Measurements from ENCODE around the gene CEP85L.

Gene CEP85L

DNA sequence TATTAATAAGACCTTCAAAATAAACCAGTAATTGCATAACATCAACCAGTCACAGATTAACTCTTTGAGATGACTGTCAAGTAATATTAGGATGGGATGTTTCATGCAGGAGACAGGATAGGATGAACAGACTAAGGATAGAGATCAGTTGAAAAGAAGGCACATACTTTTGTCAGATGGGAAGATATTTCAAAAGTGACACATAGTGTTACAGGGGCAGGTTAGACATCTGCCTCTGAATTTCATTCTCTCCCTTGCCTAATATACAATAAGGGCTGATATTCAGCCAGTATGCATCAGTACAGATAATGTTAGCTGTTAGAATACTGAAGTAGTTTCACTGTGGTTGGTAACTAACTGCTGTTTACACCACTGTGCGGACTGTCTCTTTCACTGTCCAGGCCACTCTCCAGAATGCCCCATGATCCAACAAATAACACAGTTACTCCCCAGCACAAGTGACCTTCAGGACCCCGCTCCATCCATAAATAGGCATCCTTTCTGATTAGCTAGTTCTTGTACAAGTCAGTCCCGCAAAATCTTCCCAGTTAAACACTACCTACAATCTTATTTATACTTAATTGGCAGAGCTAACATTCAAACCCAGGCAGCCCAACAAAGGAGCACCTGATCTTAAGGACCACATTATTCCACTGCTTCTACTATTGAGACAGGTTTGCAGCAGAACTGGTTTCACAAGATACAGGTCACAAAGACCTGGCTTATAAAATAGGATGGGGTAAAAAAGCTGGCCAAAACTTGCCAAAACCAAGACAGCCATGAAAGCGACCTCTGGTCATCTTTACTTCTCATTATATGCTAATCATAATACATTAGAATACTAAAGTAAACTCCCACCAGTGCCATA is 125.2 kb downstream of the CEP85L start:
- Histone ChIP-seq H3K9ac (no peak overlapping the region), H3K4me2 (no peak overlapping the region), H3K27ac (no peak overlapping the region), H3K27me3 (no peaks in the 10 kb centered on the region), H3K4me1 (no peaks in the 10 kb centered on the region), H3K4me3 (no peak overlapping the region), H3K9me3 (replicated peaks in 1 of 11) (peaks cover 0 to 8% (median 5%) of the 10 kb centered on the region in 11 experiments; a peak in 17 of 22 replicates), H4K20me1 (peaks cover 0 to 90% (median 0%) of the 10 kb centered on the region in 11 experiments; a peak in 5 of 22 replicates), H3K36me3 (peaks cover 0 to 46% (median 0%) of the 10 kb centered on the region in 11 experiments; a peak in 8 of 22 replicates)
- TF ChIP-seq Cebpa-rat (IDR thresholded peaks at IDR 0.05), result no peak

DNA sequence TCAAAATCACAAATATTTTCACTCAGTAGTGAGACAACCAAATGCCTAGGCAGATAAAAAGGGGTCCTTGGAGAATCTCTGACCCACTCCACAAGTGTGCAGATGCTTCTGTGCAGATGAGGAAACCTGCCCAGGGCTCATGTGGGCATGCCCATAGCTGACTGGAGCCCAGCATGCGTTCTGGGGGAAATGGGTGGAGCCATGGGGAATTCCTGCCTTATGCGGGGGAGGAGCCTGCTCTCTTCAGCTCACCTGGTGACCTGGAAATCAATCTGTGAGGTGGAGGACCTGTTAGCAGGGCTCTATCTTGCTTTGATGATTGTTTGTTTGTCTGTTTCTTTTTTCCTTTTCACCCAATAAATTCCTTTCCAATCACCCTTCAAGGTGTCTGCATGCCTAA is 126.7 kb downstream of the CEP85L start:
- H3K4me2 ChIP-seq, result no peak overlapping the region
- peaks cover 0 to 45% (median 0%) of the 10 kb centered on the region in 11 experiments; a peak in 8 of 22 replicates for H3K36me3 ChIP-seq
- H3K27me3 ChIP-seq, result no peaks in the 10 kb centered on the region
- H3K27ac ChIP-seq, result no peak overlapping the region
- no peak overlapping the region for H3K4me3 ChIP-seq
- H3K4me1 ChIP-seq, result no peaks in the 10 kb centered on the region
- H3K9me3 ChIP-seq (replicated peaks in 1 of 11), result peaks cover 0 to 4% (median 0%) of the 10 kb centered on the region in 11 experiments; a peak in 1 of 22 replicates
- H3K9ac ChIP-seq, result no peak overlapping the region
- no peak for TF ChIP-seq Cebpa-rat (IDR thresholded peaks at IDR 0.05)
- H4K20me1 ChIP-seq, result peaks cover 0 to 90% (median 0%) of the 10 kb centered on the region in 11 experiments; a peak in 5 of 22 replicates

DNA sequence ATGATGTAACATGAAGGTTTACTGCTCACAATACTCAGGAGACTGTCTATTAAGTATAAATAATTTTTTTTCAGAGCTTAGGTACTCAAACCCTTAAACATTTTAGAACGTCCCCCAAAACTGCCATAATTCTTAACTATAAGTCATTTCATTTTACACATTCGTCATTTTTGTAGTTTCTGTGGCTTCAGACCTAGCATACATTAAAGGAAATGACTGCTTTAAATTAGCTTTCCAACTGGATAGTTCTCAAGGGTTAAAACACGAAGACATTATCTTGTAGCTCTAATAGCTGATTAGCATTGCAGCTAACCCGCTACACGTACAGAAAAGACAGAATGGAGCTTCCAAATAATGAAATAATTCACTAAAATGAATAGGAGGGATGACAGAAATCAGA is 128.2 kb downstream of the CEP85L start:
- Histone ChIP-seq H4K20me1 (peaks cover 0 to 79% (median 0%) of the 10 kb centered on the region in 11 experiments; a peak in 4 of 22 replicates), H3K36me3 (peaks cover 0 to 53% (median 0%) of the 10 kb centered on the region in 11 experiments; a peak in 8 of 22 replicates), H3K4me1 (no peaks in the 10 kb centered on the region), H3K4me3 (no peak overlapping the region), H3K9ac (no peak overlapping the region), H3K27ac (no peak overlapping the region), H3K27me3 (no peaks in the 10 kb centered on the region), H3K4me2 (no peak overlapping the region), H3K9me3 (replicated peaks in 1 of 11) (peaks cover 0 to 4% (median 0%) of the 10 kb centered on the region in 11 experiments; a peak in 1 of 22 replicates)
- TF ChIP-seq Cebpa-rat (IDR thresholded peaks at IDR 0.05), result no peak

DNA sequence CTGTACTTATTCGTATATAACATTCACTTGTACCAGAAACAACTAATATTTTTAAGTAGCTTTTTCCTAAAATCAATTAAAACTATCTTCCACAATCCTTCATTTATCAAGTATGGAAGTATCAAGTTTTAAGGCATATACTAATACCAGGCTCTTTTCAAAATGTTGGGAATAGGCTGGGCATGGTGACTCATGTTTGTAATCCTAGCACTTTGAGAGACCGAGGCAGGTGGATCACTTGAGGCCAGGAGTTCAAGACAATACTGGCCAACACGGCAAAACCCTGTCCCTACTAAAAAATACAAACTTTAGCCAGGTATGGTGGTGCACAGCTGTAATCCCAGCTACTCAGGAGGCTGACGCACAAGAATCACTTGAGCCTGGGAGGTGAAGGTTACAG is 129.0 kb downstream of the CEP85L start:
- no peaks in the 10 kb centered on the region for H3K4me1 ChIP-seq
- no peak for TF ChIP-seq Cebpa-rat (IDR thresholded peaks at IDR 0.05)
- peaks cover 0 to 60% (median 0%) of the 10 kb centered on the region in 11 experiments; a peak in 8 of 22 replicates for H3K36me3 ChIP-seq
- no peak overlapping the region for H3K4me3 ChIP-seq
- no peak overlapping the region for H3K9ac ChIP-seq
- H3K9me3 ChIP-seq (replicated peaks in 1 of 11), result peaks cover 0 to 4% (median 0%) of the 10 kb centered on the region in 11 experiments; a peak in 1 of 22 replicates
- H3K27me3 ChIP-seq, result no peaks in the 10 kb centered on the region
- H3K4me2 ChIP-seq, result no peak overlapping the region
- H3K27ac ChIP-seq, result no peak overlapping the region
- H4K20me1 ChIP-seq, result peaks cover 0 to 79% (median 0%) of the 10 kb centered on the region in 11 experiments; a peak in 4 of 22 replicates

DNA sequence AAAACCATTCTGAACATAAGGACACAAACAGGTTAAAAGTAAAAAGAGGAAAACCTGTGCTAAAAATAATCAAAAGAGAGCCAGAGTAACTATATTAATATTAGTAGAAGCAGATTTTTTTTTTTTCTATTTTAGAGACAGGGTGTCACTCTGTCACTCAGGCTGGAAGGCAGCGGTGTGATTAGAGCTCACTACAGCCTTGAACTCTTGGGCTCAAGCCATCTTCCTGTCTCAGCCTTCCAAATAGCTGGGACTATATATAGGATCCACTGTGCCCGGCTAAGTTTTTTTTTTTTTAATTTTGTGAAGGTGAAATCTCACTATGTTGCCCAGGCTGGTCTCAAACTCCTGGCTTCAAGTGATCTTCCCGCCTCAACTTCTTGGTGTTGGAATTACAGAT is 136.7 kb downstream of the CEP85L start:
- Histone ChIP-seq H3K9me3 (replicated peaks in 1 of 11) (no peaks in the 10 kb centered on the region), H3K27me3 (no peaks in the 10 kb centered on the region), H3K4me3 (no peak overlapping the region), H3K36me3 (peaks cover 0 to 46% (median 0%) of the 10 kb centered on the region in 11 experiments; a peak in 3 of 22 replicates), H3K4me2 (no peak overlapping the region), H3K4me1 (no peaks in the 10 kb centered on the region), H3K27ac (no peak overlapping the region), H4K20me1 (peaks cover 0 to 67% (median 0%) of the 10 kb centered on the region in 11 experiments; a peak in 3 of 22 replicates), H3K9ac (no peak overlapping the region)
- no peak for TF ChIP-seq Cebpa-rat (IDR thresholded peaks at IDR 0.05)

DNA sequence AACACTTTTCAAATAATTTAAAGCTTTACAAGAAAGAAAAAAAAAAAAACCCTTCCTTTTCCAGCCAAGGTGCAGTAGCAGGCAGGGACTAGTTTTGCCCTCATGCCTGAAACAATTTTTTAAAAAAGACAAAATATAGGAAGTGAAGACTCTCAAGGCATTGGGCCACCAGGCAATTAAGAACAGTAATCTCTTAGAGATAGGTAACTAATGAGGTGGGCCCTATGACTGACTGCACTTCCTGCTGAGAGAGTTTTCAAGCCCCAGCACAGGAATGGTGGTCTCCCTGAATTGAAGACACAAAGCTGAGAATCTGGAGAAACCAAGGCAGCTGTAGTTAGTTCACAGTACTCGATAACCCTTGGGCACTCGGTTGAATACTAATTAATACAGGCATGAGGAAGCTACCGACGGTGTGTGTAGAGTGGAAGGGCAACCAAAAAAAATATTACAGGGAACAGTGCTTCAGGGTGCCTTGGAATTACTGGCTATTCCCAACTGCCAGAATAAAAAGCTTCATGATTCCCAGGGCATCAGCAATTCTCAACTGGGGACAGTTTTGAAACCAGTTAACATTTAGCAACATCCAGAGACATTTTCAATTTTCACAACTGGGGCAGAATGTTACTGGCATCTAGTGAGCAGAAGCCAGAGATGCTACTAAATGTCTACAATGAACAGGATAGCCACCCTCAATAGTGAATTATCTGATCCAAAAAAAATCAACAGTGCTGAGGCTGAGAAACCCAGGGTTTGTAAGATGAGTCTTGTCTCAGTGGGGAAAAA is 139.3 kb downstream of the CEP85L start:
- no peak for TF ChIP-seq Cebpa-rat (IDR thresholded peaks at IDR 0.05)
- H3K36me3 ChIP-seq, result peaks cover 0 to 28% (median 0%) of the 10 kb centered on the region in 11 experiments; a peak in 3 of 22 replicates
- H3K4me1 ChIP-seq, result no peaks in the 10 kb centered on the region
- no peak overlapping the region for H3K4me3 ChIP-seq
- no peaks in the 10 kb centered on the region for H3K27me3 ChIP-seq
- peaks cover 0 to 79% (median 0%) of the 10 kb centered on the region in 11 experiments; a peak in 3 of 22 replicates for H4K20me1 ChIP-seq
- H3K4me2 ChIP-seq, result no peak overlapping the region
- no peak overlapping the region for H3K27ac ChIP-seq
- no peak overlapping the region for H3K9ac ChIP-seq
- no peaks in the 10 kb centered on the region for H3K9me3 ChIP-seq (replicated peaks in 1 of 11)

DNA sequence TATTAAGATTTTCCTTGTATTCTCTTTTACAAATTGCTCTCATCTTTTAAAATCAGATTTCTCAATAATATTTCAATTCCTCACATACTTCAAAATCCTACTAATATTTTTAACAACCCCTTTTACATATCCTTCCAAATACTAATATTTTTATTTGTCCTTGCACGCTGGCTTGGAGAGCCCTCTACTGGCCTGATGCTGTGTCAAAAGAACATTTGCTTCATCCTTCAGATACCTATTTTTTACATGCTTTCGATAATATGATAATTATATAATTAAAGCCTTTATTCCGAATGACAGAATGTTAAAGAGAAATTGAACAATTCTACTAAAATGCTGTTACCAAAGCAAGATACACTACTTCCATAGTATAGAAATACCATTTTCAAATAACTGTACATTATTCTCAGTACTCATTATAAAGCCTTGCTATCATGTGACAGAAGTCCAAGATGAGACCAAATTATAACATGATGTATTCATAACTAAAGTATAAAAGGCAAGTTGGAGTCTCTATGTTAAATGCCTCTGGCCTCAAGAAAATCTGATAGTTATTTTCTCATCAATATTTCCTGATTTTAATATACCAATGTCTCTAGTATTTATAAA is 142.3 kb downstream of the CEP85L start:
- Histone ChIP-seq H3K9me3 (replicated peaks in 1 of 11) (no peaks in the 10 kb centered on the region), H3K36me3 (peaks cover 0 to 45% (median 7%) of the 10 kb centered on the region in 11 experiments; a peak in 8 of 22 replicates), H4K20me1 (peaks cover 0 to 96% (median 0%) of the 10 kb centered on the region in 11 experiments; a peak in 3 of 22 replicates), H3K27ac (no peak overlapping the region), H3K9ac (no peak overlapping the region), H3K4me1 (no peaks in the 10 kb centered on the region), H3K4me2 (no peak overlapping the region), H3K4me3 (no peak overlapping the region), H3K27me3 (no peaks in the 10 kb centered on the region)
- no peak for TF ChIP-seq Cebpa-rat (IDR thresholded peaks at IDR 0.05)

DNA sequence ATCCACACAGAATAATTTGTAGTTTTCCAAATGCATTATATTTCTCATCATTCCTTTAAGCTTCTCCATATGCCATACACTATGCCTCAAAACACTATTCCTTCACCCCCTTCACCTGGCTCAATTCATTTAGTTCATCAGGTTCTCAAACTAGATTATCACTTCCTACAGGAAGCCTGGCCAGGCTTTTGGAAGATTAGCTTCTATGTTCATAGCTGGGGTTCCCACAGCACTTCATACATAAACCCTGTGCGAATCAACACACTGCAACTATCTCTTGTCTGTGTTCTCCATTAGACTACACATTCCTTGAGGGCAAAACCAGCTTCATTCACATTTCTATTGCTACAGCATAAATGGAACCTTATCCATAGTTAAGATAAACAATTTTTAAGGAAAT is 143.8 kb downstream of the CEP85L start:
- Histone ChIP-seq H3K9ac (no peak overlapping the region), H3K36me3 (peaks cover 0 to 59% (median 9%) of the 10 kb centered on the region in 11 experiments; a peak in 11 of 22 replicates), H3K4me1 (no peaks in the 10 kb centered on the region), H3K9me3 (replicated peaks in 1 of 11) (no peaks in the 10 kb centered on the region), H4K20me1 (peaks cover 0 to 87% (median 0%) of the 10 kb centered on the region in 11 experiments; a peak in 3 of 22 replicates), H3K27ac (no peak overlapping the region), H3K27me3 (no peaks in the 10 kb centered on the region), H3K4me2 (no peak overlapping the region), H3K4me3 (no peak overlapping the region)
- no peak for TF ChIP-seq Cebpa-rat (IDR thresholded peaks at IDR 0.05)

Measured in BLaER1 treated with 17β-estradiol and CSF1 and Interleukin-3, amounts not matched to agents 10 nM and 100 nM (cell line).